DMS153 treated with DMSO at 0.1 percent for 48 hours (cell line): ENCODE results near the gene RXRA.

ENCODE experiments used
- DNase-seq: peaks from one replicate; lab custom pipeline; 2025; ENCODE audit not compliant: unreplicated experiment; lab: John Stamatoyannopoulos, UW

RXRA gene

GRCh38 chr9:134380542-134381271 is 54.5 kb downstream of the RXRA start:
- DNase-seq, result no peak

GRCh38 chr9:134381272-134381661 is 55.0 kb downstream of the RXRA start:
- no peak for DNase-seq

GRCh38 chr9:134381671-134382516 is 55.6 kb downstream of the RXRA start:
- no peak for DNase-seq

GRCh38 chr9:134382733-134383132 is 56.5 kb downstream of the RXRA start:
- no peak for DNase-seq

- no peak for DNase-seq
Observed at GRCh38 chr9:134383148-134383547, 56.9 kb downstream of the RXRA start.

- no peak for DNase-seq
Observed at GRCh38 chr9:134384811-134385479, 58.7 kb downstream of the RXRA start.

- DNase-seq, result no peak
Observed at GRCh38 chr9:134385915-134386314, 59.7 kb downstream of the RXRA start.

GRCh38 chr9:134386951-134387831 is 60.9 kb downstream of the RXRA start:
- no peak for DNase-seq

GRCh38 chr9:134388289-134388808 is 62.1 kb downstream of the RXRA start:
- DNase-seq, result no peak

GRCh38 chr9:134388976-134389375 is 62.7 kb downstream of the RXRA start:
- no peak for DNase-seq

GRCh38 chr9:134389642-134390041 is 63.4 kb downstream of the RXRA start:
- DNase-seq, result no peak

- no peak for DNase-seq
Observed at GRCh38 chr9:134390537-134390936, 64.3 kb downstream of the RXRA start.

- DNase-seq, result no peak
Observed at GRCh38 chr9:134390947-134391318, 64.7 kb downstream of the RXRA start.

- DNase-seq, result no peak
Observed at GRCh38 chr9:134391319-134392231, 65.3 kb downstream of the RXRA start.

GRCh38 chr9:134392900-134393299 is 66.6 kb downstream of the RXRA start:
- no peak for DNase-seq

GRCh38 chr9:134393582-134394280 is 67.5 kb downstream of the RXRA start:
- no peak for DNase-seq

GRCh38 chr9:134395002-134395517 is 68.8 kb downstream of the RXRA start:
- DNase-seq, result no peak

GRCh38 chr9:134395737-134396257 is 69.5 kb downstream of the RXRA start:
- no peak for DNase-seq
